Keratinocyte (primary cell): ENCODE measurements around the gene DDX6.
"Not testable (repeated sequence)": the region's sequence is repeated elsewhere in the genome, so short reads cannot be mapped to it uniquely, and the experiment has no call there.

Experiments used
- EZH2 ChIP-seq: IDR thresholded peaks from one replicate; pipeline ENCODE4 v1.6.1; 2012; ENCODE audit warnings: inconsistent platforms, mild to moderate bottlenecking, low read length, moderate library complexity
- TF ChIP-seq, protein P1 (sequence below), 3 experiments: IDR thresholded peaks in 1 of 3; conservative IDR thresholded peaks in 1 of 3; optimal IDR thresholded peaks in 1 of 3; 2 replicates in 2 of 3; 3 replicates in 1 of 3; pipeline versions ENCODE3 to v1.5.1; 2011; ENCODE audit warnings: low read length in 3 of 3, mild to moderate bottlenecking in 3 of 3, moderate library complexity in 2 of 3, control low read depth in 1 of 3, inconsistent platforms in 1 of 3; ENCODE audit not compliant: insufficient read depth in 2 of 3; ENCODE audit errors: extremely low read depth in 1 of 3

DNA sequence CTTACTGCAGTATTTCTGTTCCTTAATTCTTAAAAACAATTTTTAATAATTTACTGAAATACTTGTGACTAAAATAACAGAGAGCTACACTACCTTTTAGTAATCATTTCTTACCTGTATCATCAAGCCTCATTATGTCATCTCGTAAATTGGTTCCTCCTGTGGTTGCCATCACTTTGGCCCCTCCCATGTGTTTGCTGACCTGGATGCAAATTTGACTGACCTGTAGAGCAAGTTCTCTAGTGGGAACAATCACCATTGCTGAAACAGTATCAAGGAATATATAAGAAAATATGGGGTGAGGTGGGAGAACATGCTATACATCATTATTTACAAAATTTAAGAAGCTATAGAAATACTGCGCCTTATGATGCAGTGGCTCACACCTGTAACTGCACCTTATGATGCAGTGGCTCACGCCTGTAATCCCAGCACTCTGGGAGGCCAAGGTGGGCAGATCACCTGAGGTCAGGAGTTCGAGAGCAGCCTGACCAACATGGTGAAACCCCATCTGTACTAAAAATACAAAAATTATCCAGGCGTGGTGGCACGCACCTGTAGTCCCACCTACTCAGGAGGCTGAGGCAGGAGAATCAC is 25.8 kb downstream of the DDX6 start:
- TF ChIP-seq, protein P1, sequence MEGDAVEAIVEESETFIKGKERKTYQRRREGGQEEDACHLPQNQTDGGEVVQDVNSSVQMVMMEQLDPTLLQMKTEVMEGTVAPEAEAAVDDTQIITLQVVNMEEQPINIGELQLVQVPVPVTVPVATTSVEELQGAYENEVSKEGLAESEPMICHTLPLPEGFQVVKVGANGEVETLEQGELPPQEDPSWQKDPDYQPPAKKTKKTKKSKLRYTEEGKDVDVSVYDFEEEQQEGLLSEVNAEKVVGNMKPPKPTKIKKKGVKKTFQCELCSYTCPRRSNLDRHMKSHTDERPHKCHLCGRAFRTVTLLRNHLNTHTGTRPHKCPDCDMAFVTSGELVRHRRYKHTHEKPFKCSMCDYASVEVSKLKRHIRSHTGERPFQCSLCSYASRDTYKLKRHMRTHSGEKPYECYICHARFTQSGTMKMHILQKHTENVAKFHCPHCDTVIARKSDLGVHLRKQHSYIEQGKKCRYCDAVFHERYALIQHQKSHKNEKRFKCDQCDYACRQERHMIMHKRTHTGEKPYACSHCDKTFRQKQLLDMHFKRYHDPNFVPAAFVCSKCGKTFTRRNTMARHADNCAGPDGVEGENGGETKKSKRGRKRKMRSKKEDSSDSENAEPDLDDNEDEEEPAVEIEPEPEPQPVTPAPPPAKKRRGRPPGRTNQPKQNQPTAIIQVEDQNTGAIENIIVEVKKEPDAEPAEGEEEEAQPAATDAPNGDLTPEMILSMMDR (optimal IDR thresholded peaks at IDR 0.05 in 1 of 3, IDR thresholded peaks at IDR 0.05 in 1 of 3, conservative IDR thresholded peaks at IDR 0.05 in 1 of 3; ENCODE audit: extremely low read depth in 1 of 3, insufficient read depth in 2 of 3, low read length in 3 of 3), result not testable (repeated sequence)
- TF ChIP-seq EZH2, result not testable (repeated sequence)
